Stimulated activated CD8-positive, alpha-beta memory T cell treated with anti-CD3 and anti-CD28 coated beads, Interleukin-12 subunit alpha, Interleukin-12 subunit beta, amount 100 ng/mL, for 4 hours (primary cell): ENCODE measurements around the gene MCRIP1.

Experiments
- DNase-seq: peaks from one replicate; pipeline ENCODE4 v3.0.0-alpha.2; 2020; ENCODE audit warnings: low read depth

MCRIP1 gene

DNA sequence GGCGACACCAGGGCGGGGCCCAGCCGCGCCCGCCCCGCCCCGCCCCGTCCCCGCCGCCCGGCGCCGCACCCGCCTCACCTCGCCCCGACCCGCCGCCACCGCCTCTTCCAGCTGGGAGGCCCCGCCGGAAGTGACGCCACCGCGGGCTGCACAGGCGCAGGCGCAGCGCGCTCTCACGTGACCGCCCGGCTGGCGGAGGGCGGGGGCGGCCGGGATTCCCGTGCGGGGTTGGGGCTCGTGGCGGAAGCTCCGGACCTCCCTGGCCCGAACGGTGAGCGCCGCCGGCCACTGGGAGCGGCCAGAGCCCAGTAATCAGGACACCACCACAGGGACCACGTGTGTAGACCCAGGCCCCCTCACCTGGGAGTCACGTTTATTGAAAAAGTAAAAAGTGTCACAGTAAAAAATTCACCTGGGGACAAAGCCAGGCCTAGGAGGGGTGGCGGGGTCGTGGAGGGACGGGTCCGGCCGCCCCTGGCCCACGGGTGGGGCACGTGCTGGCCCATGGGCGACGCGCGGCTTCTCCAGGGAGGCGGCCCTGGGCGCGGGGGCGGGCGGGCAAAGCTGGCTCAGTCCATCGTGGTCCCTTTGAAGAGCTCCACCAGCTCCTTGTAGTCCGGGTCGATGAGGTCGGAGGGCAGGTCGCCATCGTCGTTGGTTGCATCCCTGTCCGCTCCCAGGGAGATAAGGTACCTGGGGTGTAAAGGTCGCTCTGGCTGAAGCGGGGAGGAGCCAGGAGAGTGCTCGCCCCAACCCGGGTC lies at the start of gene MCRIP1:
TSS of gene MCRIP1 (minus strand) at position 132 of the 761 bp plus-strand sequence. CDS start 8,785 bp downstream, outside the sequence.
- DNase-seq = peak; percentile 96

DNA sequence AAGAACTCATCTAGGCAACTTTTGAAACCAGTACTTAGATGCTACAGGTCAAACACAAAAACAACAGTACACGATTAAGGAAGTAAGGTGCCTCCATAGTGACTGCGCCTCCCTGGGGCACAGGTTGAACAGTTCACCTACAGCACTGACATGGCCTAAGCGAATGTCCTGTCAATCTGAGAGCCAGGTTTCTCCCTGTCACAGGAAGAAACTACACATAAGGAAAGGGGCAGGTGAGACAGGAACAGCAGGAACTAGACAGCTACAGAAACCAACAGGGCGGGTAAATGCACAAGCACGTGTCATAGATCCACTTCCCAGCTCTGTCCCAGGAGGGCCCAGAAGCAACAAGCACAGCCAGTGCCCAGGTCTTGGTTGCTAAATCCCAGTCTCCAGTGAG lies 46.0 kb upstream of the MCRIP1 start:
- no peak for DNase-seq

- no peak for DNase-seq
Observed at GRCh38 chr17:81878294-81878693, 45.2 kb upstream of the MCRIP1 start.

DNA sequence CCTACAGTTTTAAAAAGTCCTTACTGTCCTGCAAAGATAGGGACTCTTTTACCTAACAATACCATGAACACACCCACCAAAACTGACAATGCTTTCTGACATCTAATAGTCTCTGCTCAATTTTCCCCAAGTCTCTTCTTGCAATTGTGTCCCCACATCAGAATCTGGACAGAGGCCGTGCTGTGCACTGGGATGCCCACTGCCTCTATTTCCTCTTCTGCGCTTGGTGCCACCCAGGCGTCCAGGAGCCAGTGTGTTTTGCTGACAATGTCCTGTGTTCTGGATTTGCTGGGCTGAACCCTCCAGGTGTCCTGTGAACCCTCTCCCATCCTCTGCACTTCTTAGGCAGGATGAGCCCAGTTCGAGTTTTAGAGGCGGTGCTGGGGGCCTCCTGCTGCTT lies 44.5 kb upstream of the MCRIP1 start:
- DNase-seq = no peak

DNA sequence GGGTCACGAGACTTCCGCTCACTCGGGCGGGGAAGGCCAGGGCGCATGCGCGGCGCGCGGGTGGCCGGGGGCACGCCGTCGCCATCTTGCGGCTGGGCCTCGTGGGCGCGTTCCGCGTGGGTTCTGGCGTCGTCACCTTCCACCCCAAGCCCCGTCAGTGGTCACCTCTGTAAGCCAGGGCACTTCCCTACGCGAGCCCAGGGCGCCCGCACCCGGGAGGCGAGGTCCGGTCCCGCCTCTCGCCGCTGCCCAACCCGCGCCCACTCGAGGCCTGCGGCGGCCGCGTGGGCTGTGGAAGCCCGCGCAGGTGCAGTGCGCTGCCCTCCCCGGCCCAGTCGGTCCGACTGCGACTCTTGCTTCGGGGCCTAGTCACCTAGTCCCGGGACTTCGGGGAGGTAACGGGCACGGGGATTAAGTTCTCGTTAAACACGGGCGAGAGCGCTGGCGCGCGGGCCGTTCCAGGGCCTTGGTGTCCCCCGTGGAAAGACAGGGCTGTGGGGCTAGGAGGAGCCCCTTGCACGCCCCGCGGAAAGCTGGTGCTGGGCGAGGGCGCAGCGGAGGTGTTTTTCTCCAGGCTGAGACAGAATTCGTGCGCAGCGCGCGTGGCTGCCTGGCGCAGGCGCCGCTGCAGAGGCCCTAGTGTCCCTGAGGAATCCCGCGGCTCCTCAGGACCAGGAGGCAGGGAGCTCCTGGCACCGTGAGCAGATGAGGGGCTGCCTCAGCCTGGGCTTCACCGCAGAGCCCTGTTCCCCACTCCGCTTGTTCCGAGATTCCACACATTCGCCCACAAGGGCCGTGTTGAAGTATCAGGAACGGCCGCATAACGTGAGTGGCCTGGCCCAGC lies 38.5 kb upstream of the MCRIP1 start:
- peak; percentile 95 for DNase-seq

DNA sequence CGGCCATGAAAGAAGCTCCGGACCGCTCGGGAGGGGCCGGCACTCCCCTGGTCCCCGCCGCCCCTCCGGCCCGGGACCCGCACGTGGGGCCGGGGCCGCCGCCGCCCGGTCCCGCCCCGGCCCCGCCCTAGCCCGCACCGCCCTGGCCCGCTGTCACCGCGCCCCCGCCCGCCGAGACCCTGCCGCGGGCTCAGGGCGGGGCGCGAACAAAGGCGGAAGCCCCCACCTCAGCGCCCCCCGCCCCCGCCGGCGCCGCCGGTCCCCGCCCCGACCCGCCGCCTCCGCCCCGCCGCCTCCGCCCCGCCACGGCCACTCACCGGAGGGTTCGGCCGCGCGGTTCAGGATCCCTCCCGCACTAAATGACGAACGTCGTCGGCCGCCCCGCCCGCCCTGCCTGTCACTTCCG lies 37.9 kb upstream of the MCRIP1 start, which contains the start of gene ARHGDIA:
TSS of gene ARHGDIA (minus strand) at position 357 of the 406 bp plus-strand sequence. CDS start 1,407 bp downstream, outside the sequence.
- DNase-seq = no peak

DNA sequence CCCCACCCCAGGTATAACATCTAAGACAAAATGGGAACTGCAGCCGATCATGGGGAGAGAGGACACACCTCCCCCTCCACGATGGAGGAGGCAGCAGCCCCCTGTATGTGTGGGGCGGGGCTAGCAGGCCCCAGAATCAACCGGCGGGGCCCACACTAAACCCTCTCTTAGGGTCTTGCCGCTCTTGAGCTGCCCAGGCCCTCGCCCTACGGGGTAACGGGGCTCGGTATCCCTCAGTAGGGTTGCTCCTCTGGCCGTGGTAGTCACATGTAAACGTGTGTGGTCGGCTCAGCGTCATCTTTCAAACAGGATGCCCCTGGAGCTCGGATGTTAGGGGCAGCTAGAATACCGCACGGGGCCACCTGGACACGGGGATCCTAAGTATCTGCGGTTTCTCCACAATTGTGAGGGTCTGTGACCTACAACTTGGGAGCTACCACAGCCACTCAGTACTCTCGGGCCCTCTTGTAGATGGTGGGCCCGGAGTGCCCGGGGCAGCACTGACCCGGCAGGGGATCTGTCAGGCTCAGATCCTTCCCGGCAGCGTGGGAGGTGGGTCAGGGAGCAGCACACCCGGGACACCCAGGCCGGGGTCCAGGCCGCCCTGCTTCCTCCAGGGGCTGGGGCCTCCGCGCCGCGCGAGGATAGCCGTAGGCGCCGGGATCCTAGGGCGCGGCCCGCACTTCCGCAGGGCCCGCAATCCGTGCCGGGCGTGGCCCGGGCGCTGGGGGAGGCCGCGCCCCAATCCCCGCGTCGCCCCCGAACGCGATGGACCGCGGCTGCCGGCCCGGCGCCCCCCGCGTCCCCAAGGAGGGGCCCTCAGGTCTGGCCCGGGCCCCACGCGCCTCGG lies 37.3 kb upstream of the MCRIP1 start:
- no peak for DNase-seq

DNA sequence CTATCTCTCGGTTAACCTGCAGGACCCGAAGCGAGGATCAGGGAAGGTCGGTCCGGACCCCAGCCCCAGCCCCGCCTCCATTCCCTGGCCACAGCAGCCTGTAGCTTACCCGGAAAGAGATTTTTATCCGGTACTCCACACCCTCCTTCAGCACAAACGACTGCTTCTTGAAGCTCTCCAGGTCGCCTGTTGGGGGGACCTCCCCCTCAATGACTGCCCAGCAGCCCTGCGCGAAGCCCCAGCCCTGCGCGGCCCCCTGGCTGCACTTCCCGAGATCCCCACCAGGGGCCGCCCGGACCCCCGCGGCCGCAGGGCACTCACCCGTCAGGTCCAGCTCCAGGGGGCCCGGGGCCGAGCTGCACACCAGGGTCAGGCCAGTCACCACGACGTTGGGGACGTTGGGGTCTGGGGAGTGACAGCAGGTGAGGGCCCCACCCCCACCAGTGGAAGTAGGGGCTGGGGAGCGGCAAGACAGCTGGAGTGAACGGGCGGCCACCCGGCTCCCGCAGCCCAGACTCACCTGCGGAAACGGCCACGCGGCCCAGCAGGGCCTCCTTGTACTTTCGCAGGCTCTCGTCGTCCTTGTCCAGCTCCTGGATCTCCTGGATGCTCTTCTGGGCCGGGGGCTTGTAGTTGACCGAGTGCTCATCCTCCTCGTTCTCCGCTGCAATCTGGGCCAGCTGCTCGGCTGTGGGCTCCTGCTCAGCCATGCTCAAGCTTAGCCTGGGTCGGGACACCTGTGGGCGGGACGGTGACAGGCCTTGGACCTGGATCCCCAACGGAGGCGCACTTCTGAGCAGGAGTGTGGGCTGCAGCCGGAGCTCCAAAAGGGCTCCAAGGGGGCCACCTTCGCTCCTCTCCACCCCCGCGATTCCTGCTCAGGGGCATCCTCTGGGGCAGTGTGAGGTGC lies 36.4 kb upstream of the MCRIP1 start:
- no peak for DNase-seq

GRCh38 chr17:81868674-81869220 lies 35.7 kb upstream of the MCRIP1 start:
- DNase-seq = no peak

- DNase-seq = no peak
Observed at GRCh38 chr17:81867991-81868673, 35.0 kb upstream of the MCRIP1 start.

- DNase-seq = no peak
Observed at GRCh38 chr17:81867170-81867990, 34.3 kb upstream of the MCRIP1 start.

DNA sequence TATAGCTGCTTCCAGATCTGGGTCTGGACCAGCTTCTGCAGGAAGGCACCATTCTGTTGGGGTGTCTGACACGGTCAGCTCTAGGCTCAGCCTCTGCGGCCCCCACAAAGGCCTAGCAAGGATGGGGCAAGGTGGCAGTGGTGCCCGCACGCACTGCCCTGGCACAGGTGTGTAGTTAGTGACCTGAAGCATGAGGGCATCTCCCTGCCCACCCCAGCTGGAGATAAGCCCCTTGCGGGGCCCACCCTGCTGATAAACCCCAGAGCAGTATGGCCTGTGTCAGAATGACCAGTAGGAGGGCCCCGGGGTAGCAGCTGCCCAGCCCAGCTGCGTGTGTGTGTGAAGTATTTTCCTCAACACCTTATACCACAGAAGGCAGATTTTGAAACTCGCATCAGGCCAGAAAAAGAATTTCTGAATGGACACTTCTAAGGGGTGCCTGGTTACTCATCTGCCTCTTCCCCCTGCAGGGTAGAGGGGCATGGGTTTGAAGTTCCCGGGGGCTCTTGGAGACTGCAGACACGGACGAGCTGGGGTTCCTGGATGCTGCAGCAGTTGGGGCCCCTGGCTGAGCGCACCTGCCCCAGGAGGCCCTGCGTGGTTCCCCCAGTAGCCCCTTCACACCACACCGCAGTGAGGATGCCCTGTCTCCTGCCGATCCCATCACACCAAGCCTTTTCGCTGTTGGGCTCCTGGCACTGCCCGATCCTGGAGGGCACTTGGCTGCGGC lies 33.5 kb upstream of the MCRIP1 start:
- DNase-seq = no peak

DNA sequence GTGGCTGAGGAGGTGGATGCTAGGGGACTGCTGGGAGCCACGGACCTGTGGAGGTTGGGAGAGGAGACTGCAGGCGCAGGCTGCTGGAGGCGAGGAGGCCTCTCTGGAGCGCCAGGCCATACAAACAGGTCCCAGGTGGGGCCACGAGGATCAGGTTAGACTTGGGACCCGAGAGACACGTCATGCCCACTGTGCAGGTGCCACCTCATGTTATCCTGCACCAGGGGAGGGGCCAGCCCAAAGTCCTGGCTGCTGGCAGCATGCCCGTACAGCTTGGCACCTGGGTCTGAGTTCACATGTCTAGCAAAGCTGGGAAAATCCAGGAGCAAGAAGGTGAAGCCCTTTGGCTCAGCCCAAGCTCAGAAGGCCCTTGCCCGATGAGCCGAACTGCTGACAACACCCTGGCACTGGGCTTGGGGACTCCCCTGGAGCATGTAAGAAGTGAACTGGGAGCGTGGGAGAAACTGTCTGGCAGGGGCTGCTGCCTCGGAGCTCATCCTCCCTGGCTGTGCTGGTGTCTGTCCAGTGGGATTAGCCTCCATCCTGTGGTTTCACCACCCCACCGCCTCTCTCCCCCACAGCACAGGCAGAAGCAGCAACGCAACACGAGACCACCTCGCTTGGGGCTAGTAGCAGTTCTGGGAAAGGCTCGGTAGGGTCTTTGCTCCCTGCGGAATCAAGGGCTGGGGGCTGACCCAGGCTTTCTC lies 32.8 kb upstream of the MCRIP1 start:
- DNase-seq = no peak

- no peak for DNase-seq
Observed at GRCh38 chr17:81865358-81865732, 32.3 kb upstream of the MCRIP1 start.

DNA sequence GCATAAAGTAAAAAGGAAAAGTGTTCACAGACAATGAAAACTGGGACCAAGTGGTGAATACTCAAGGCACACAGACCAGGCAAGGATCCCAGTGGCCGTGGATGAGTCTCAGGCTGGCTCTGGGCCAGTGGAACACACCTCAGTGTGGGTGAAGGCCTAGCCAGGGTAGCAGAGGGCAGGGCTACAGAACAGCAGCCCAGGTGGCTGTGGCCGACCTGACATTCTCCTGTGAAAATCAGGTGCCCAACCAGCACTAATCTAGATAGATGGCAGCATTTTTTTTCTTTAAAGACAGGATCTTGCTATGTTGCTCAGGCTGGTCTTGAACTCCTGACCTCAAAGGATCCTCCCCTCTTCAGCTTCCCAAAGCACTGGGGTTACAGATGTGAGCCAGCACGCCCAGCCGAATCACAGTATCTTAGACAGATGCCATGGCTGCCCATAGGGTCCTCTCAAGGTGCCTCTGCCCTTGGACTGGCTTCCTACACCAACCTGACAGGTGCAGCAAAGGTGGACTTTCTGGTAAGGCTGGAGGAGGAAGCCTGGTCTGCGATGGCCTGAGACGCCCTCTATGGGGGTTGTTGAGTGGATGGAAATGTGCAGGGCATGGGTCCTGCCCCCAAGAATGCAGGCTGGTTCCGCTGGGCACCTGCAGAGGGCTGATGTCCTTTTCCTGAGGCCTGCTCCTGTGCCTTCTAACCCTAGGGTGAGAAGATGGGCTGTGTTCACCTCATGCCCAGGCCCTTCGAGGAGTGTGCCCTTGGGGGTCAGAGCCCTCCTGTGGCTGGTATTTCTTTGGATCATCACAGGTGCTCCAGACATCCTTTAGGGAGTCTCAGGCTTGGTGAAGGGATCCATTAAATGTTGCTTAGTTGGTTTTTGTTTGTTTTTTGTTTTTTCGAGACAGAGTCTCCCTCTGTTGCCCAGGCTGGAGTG lies 31.0 kb upstream of the MCRIP1 start:
- DNase-seq = no peak

GRCh38 chr17:81863123-81863675 lies 30.1 kb upstream of the MCRIP1 start:
- DNase-seq = no peak
